ENCODE measurements around the gene CDYL.
A peak's percentile ranks its signal among the peaks of the same experiment; 100 is the strongest.
"Not testable (repeated sequence)": the region's sequence is repeated elsewhere in the genome, so short reads cannot be mapped to it uniquely, and the experiment has no call there.

The CDYL gene

DNA sequence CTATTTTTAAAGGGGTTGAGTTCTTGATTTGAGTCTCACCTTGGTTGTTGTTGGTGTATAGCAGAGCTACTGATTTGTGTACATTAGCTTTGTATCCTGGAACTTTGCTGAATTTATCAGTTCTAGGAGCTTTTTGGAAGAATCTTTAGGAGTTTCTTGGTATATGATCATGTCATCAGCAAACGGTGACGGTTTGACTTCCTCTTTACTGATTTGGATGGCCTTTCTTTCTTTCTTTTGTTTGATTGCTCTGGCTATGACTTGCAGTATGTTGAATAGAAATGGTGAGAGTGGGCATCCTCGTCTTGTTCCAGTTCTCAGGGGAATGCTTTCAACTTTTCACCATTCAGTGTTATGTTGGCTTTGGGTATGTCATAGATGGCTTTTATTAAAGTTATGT lies 64.0 kb downstream of the CDYL start:
- DNase-seq (ENCODE audit: low read depth): no peak
- TF ChIP-seq, protein P1, sequence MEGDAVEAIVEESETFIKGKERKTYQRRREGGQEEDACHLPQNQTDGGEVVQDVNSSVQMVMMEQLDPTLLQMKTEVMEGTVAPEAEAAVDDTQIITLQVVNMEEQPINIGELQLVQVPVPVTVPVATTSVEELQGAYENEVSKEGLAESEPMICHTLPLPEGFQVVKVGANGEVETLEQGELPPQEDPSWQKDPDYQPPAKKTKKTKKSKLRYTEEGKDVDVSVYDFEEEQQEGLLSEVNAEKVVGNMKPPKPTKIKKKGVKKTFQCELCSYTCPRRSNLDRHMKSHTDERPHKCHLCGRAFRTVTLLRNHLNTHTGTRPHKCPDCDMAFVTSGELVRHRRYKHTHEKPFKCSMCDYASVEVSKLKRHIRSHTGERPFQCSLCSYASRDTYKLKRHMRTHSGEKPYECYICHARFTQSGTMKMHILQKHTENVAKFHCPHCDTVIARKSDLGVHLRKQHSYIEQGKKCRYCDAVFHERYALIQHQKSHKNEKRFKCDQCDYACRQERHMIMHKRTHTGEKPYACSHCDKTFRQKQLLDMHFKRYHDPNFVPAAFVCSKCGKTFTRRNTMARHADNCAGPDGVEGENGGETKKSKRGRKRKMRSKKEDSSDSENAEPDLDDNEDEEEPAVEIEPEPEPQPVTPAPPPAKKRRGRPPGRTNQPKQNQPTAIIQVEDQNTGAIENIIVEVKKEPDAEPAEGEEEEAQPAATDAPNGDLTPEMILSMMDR (IDR thresholded peaks at IDR 0.05; ENCODE audit: control insufficient read depth, insufficient read depth, low read depth, low read length, missing control alignments): no peak
- no peak overlapping the region for H3K4me3 ChIP-seq (ENCODE audit: control insufficient read depth, low read depth, low read length)

DNA sequence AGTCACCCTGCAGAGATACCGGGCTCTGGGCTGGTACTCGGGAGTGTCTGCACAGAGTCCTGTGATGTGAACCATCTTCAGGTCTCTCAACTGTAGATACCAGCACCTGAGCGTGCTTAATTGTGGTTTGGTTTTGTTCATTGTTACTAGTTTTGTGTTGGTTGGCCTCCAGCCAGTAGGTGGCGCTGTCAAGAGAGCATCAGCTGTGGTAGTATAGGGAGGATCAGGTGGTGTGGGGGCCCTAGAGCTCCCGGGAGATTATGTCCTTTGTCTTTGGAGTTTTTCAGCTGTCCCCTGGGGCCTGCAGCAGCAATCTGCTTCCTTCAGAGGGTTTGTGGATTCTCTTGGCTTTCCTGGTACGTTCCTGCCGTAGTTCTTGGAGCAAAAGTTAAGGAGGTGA lies 67.9 kb downstream of the CDYL start:
- H3K4me3 ChIP-seq (ENCODE audit: control insufficient read depth, low read depth, low read length): no peak overlapping the region
- DNase-seq (ENCODE audit: low read depth): no peak

DNA sequence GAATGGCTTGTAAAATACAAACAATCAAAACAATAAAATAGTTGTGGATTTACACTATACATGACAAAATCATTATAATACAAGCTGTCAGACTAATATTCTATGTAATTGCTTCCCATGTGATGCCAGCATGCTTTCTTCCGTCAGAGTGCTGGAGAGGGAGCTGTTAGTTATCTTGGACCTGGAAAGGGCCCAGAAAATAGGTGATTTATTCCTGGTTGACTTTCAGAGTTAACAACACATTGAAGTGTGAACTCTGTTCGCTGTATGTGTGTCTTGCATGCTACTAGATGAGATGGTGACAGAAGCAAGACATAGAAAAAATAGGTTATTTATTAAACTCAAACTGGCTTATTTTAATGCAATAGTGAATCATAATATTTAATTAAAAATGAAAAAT lies 70.2 kb downstream of the CDYL start:
- TF ChIP-seq, protein P1 (IDR thresholded peaks at IDR 0.05; ENCODE audit: control insufficient read depth, insufficient read depth, low read depth, low read length, missing control alignments): no peak
- DNase-seq (ENCODE audit: low read depth): no peak
- no peak overlapping the region for H3K4me3 ChIP-seq (ENCODE audit: control insufficient read depth, low read depth, low read length)

More for the DNA sequence above, 67.9 kb downstream of the CDYL start:
- TF ChIP-seq, protein P1 (IDR thresholded peaks at IDR 0.05; ENCODE audit: control insufficient read depth, insufficient read depth, low read depth, low read length, missing control alignments): peak; percentile 22

DNA sequence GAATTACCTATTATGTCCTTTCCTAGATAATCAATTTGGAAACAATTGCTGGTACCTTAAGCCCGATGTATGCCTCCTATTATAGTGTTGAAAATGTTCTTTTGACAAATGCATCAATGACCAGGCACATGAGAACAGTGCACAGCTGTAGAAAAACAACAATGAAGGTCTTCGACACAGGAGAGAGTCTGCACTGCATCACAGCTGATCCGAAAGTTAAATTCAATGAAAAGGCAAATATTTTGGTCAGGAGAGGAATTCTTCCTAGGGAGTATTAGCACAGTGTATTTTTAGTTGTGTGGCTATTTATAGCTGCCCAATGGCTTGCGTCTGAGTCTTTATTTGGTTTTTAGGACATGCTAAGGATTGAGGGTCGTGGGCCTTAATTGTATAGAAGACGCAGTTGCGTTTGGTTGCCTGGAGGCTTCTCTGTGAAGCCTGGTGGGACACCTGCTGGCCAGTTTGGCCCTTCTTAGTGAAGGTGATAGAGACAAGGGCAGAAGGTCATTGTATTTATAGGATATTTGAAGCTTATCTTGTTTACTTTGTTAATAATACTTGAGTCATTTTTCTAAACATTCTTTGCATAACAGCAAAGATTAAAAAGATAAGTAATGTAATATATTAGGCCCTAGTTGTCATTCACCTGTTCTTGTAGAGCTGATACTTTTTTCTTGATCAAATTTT lies 72.3 kb downstream of the CDYL start:
- TF ChIP-seq, protein P1 (IDR thresholded peaks at IDR 0.05; ENCODE audit: control insufficient read depth, insufficient read depth, low read depth, low read length, missing control alignments): peak; percentile 19
- no peak overlapping the region for H3K4me3 ChIP-seq (ENCODE audit: control insufficient read depth, low read depth, low read length)
- no peak for DNase-seq (ENCODE audit: low read depth)

DNA sequence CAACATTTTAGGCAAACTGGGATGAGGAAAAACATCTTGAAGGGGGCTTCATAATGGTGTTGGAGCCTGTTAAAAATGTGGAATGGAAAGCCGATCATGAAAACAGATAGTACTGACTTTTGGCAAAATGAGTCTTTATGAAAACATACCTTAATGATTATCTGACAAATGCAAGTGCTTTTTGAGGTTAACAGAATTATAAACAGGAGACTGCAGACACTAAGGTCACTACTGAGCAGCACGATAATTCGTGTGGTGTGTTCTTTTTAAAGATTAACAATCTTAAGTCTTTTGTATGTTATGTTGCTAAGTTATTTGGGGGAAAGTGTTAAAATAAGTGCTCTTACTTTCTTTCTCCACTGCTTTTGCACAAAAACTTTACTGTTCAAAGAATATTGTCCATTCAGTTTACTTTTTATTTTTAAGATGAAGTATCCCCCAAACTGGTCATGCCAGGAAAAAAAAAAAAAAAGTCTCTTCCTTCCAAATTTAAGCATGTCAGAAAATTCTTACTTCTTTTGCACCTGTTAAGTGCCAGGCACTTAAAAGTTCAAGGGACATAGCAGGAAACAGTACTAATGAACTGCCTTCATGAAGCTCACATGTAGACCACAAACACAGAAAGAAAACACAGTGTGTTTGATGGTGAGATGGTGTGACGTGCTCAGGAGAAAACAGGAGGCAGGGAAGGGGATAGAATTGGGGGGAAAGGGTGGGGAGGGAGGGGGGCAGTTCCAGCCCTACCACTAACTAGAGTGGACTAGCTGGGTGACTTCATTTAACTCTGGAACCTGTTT lies 73.2 kb downstream of the CDYL start:
- no peak for DNase-seq (ENCODE audit: low read depth)
- no peak overlapping the region for H3K4me3 ChIP-seq (ENCODE audit: control insufficient read depth, low read depth, low read length)
- TF ChIP-seq, protein P1 (IDR thresholded peaks at IDR 0.05; ENCODE audit: control insufficient read depth, insufficient read depth, low read depth, low read length, missing control alignments): no peak

DNA sequence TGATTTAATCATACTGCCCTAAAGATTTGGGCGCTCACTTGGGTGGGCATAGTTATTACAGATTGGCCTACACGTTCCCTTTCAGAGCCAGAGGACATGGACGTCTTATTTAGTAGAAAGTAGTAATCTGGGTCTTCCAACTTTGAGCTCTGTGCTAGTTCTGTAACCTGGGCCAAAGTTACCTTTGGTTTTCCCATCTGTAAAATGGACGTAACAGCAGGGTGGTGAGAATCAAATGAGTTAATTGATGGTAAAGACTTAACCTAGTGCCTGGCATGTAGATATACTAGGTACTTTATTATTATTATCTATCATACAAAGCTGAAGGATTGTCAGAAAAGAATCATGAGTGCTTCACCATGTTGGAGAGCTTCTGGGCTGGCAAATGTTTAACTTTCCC lies 74.8 kb downstream of the CDYL start:
- TF ChIP-seq, protein P1 (IDR thresholded peaks at IDR 0.05; ENCODE audit: control insufficient read depth, insufficient read depth, low read depth, low read length, missing control alignments): no peak
- no peak for DNase-seq (ENCODE audit: low read depth)
- H3K4me3 ChIP-seq (ENCODE audit: control insufficient read depth, low read depth, low read length): no peak overlapping the region

DNA sequence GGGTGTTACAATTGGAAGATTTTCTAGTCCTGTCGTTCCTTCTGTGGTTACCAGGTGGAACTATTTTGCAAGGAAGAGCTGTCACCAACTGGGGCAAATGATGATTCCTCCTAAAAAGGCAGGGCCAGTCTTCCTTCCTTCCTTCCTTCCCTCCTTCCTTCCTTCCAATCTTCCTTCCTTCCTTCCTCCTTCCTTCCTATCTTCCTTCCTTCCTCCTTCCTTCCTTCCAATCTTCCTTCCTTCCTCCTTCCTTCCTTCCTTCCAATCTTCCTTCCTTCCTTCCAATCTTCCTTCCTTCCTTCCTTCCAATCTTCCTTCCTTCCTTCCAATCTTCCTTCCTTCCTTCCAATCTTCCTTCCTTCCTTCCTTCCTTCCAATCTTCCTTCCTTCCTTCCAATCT lies 76.0 kb downstream of the CDYL start:
- not testable (repeated sequence) for DNase-seq (ENCODE audit: low read depth); H3K4me3 ChIP-seq (ENCODE audit: control insufficient read depth, low read depth, low read length)
